Inflammatory macrophage treated with lipopolysaccharide for 4 hours (primary cell): ENCODE data around the gene ADGRL3.

Experiments used
- DNase-seq: peaks from one replicate; pipeline ENCODE4 v3.0.0-alpha.2; 2020

The ADGRL3 gene

DNA sequence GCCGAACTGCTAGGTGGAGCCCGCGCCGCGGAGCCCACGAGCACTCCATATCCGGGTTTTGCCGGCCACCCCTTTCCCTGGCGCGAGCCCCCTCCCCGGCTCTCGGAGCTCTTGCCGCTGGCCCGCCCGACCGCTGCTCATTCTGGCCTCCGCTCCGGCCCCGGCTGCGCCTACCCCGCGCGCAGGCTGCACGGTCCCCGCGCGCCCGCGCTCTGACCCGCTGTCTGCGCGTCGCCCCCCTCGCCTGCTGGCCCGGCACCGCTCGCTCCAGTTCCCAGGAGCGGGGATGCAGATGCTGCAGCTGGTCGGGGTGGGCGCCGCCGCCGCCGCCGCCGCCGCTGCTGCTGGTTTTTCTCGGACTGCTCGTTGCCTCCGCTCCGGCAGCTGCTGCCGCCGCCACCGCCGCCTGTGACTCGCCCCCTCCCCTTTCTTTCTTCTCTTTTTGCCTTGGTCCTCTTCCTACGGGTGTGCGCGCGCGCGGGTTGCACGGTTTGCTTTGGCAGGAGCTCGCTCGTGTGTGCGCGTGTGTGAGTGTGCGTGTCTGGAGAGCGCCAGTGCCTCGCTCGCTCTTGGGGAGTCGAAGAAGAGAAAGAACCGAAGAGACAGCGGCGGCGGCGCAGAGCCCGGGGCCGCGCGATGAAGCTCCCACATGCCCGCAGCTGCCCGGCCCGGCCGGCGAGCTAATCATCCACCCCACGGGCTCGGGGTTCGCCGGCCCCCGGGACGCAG is at the start of gene ADGRL3:
TSS of gene ADGRL3 (plus strand) at position 140 of the 729 bp plus-strand sequence.
- DNase-seq = no peak

DNA sequence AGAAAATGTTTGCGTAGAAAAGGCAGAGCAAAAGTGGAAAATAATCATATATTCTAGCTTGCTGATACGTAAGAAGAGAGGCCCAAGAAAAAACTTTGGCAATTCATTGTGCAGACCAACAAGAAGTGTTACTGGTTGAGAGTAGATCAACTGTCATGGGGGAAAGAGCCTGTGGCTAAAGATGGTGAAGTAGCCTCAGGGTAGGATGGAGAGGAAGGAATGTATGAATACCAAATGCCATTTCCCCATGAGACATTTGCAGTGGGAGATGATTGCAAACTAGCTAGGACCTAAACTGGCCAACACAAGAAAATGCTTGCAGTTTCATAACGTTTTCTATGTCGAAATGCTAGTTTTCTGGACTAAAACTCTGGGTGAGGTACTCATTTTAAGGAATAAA is 47.7 kb upstream of the ADGRL3 start:
- no peak for DNase-seq

DNA sequence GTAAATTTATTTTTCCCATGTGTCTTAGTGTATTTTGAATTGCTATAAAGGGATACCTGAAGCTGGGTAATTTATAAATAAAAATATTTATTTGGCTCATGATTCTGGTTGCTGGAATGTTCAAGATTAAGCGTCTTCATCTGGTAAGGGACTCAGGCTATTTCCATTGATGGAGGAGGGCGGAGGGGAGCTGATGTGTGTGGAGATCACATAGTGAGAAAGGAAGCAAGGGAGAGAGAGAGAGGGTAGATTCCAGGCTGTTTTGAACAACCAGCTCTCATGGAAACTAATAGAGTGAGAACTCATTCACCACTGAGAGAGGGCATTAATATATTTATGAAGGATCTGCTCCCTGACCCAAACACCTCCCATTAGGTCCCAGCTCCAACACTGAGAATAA is 39.6 kb upstream of the ADGRL3 start:
- DNase-seq = no peak

DNA sequence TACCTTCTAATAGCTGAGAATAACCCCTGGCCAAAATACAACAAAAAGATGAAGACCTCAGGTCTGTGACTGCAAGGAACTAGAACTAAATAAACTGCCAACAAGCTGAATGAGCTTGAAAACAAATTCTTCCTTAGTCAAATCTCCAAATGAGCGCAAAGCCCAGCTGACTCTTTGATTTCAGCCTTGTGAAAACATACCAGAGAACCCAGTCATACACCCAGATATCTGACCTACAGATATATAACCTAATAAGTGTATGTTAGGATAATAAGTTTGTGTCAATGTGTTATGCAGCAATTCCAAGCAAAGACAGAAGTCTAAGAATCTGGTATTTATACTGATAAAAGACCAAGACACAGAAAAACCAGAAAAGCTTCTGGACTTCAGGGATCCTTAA is 38.0 kb upstream of the ADGRL3 start:
- DNase-seq = no peak

DNA sequence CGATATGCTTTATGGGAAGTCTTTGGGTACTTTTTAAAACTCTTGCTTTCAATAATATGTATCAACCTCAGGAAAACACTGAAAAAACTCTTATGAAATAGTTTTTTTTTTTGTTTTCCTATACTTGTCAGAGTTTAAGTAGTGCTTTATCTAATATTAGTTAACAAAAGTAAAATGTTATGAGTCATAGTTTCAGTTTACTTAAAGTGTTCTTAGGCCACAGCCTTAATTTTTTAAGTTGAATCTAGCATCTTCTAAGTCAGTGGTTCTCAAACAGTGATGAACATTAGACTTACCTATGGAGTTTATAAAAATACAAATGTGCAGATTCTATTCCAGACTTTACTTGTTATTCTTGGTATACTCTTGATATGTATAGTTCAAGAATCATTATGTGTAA is 26.3 kb upstream of the ADGRL3 start:
- no peak for DNase-seq

DNA sequence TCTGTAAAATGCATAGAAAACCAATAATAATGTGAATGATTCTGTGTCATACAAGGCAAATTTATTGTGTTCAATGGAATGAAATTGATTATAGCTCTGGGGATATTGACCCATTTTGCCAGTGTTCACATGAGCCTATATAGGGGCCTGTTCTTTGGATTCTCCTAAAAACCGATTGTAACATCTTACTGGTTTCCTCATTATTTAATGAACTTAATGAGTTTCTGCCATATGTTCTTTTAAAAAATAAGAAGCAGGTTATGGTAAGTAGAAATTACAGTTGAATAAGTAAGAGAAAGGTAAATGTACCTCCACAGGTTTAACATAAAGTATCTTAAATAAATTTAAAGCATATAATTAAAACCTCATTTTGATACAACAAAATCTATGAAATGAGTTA is 24.6 kb upstream of the ADGRL3 start:
- DNase-seq = no peak

DNA sequence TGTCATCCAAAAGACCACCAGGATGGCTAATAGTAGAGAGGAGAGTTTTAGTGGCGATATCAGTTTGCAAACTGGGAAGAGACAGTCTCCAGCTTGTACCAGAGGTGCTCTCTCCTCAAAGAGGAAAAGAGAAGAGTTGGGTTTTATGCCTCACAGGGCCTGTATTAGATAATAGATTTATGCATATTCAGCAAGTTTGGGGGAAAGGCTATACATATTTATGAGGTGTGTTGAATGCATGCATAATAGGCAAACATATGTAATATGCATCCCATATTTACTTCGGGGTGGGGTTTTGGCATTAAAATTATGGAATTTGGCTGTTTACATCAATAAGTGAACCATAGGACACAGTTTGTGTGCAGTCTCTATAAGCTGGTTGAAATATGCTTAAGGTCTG is 22.8 kb upstream of the ADGRL3 start:
- no peak for DNase-seq

DNA sequence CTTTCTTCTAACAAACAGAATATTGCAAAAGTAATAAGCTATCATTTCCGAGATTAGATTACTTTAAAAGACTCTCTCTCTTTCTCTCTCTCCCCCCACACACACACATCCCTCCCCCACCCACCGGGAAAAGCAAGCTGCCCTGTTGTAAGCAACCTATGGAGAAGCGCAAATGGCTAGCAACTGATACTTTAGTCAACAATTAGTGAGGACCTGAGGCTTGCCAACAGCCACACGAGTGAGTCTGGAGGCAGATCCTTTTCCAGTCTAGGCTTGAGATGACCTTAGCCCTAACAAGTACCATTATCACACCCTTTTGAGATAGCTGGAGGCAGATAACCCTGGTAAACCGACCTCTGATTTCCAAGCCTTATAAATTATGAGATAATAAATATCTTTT is 19.7 kb upstream of the ADGRL3 start:
- no peak for DNase-seq

DNA sequence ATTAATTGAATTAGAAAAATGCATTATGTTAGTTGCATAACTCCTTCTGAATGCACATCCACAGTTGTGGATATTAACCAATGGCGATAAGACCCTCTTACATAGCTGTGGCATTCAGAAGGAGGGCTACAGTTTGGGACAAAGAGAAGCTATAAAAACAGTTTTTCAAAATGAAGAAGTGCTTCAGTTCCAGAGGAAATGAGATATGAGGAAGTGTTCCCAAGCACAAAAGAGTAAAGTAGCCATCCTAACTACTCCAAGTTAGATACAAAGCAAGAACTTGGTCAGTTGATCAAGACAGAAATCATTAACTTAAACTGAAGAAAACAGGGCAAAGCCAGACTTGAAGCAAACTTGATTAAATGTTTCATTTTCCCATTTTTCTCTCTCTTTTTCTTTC is 17.2 kb upstream of the ADGRL3 start:
- DNase-seq = peak; percentile 3

DNA sequence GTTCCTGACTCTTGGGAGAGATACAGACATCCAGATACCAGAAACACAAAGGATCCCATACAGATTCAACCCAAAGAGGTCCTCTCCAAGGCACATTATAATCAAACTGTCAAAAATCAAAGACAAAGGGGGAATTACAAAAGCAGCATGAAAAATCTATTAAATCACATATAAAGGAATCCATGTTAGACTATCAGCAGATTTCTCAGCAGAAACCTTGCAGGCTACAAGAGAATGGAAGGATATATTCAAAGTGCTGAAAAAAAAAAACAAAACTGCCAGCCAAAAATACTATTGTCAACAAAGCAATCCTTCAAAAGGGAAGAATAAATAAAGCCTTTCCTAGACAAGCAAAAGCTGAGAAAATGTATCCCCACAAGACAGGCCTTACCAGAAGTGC is 14.8 kb upstream of the ADGRL3 start:
- no peak for DNase-seq

DNA sequence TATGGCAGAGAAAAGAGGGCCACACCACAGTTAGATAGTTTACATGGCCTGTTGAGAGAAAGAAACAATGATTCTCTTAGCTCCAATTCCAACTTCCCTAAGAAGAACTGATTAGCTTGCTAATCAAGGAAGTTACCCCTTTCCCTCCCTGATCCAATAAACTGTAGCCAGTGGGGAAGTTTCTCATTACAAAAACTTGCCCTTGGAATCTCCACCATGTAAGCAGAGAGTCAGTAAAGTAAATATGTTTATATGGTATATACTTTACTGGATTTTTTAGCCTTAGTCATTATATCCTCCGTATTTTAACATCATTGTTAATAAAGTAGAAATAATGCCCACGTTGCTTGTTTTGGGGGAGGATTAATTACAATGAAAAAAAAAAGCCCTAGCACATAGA is 7.7 kb upstream of the ADGRL3 start:
- DNase-seq = no peak

DNA sequence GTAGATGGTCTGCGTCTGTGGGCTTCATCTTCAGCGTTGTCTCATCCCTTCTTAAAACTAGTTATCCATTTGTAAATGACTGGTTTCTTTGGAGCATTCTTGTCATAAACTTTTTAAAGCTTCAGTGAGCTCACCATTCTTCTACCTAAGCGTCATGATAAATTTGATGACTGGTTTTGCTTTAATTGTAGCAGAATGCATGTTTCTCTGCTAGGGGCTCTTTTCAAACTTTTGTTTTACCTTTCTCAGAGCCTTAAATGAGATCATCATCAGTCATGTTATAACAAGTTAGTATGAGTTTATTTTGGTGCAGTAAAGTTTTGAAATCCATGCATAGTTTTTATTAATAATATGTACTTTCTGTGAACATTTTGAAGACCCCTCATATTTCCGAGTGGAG is 6.3 kb upstream of the ADGRL3 start:
- DNase-seq = no peak

DNA sequence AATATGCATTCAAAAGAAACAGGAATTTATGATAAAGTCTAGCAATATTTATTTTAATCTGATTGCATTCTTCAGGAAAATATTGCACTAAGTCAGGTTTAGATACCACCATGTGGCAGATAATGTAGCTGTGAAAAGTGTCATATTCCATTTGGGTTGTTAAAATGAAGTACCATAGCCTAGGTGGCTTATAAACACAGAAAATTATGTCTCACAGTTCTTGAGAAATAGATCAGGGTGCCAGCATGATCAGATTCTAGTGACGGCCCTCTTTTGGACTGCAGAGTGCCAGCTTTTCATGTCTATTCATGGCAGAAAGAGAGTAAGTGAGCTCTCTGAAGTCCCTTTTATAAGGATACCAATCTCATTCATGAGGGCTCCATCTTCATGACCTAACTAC is 5.6 kb upstream of the ADGRL3 start:
- no peak for DNase-seq

DNA sequence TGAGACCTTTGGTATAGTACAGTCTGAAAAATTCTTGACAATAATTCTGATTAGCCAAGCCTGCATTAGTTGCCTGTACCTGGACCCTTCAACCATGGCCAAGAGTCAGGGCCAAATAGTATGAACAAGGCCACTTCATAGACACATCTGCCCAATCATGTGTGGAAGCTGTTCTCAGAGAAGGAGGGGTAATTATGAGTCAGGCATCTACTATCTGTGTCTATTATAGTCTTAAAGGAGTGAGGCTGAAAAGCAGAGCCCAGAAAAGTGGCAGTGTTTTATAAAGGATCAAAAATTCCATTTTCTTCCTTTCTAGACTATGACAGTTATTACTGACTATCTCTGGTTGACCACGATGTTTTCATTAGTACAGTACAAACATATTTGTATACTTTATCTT is 5.0 kb upstream of the ADGRL3 start:
- no peak for DNase-seq

DNA sequence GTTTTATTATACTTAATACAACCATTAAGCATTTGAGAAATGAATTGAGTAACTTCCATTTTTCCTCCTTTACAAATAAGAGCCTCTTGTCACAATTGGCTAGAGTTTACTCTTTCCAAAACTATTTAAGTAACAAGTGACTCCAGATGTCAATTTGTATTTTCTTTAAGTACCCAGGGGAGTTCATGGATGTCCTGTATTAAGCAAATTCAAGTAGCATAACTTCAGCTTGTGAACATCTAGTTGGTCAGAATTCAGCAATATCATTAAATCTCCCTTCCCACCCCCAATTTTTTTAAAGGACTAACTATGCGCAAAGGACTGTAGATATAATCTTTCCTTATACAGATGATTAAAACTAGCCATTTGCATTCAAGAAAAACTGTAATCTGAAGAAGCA is 1.4 kb upstream of the ADGRL3 start:
- no peak for DNase-seq

DNA sequence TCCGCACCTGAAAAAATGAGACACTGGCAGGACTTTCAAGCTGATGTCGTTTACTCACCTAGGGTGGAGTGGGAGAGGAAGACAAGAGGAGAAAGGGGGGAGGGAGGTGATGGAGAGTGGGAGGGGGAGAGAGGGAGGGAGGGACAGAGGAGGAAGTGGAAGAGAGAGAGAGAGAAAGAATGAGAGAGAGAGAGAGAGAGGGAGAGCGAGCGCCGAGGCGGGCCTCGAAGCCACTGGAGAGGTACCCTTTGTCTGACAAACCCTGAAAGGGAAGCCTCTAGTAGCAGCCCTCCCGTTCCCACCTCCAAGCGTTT is 296 bp upstream of the ADGRL3 start:
- DNase-seq = no peak

DNA sequence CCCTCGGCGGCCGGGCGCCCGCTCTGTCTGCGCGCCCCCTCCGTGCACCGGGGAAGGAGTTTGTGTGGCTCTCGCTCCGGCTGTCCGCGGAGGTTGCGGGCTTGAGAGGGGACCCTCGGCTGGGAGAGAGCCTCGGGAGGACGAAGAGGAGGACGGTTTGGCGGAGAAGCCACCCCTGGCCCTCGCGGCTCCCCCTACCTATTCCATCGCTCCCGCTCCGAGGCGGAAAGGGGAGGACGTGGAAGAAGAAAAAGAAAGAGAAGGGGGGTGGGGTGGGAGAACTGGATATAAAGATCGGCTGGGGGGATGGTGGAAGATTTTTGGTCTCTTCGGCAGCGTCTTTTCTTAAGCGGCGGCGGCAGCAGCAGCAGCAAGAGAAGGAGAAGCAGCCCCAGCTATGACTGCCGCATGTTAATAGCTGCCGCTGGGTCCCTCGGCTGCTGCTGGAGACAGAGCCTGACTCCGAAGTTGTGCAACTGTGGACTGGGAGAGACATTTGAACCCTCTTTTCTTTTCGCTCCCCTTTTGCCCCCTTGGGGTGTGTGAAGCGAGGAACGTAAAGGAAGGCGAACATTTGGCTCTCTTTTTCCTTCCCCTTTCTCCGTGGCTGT is 895 bp downstream of the ADGRL3 start:
- no peak for DNase-seq

DNA sequence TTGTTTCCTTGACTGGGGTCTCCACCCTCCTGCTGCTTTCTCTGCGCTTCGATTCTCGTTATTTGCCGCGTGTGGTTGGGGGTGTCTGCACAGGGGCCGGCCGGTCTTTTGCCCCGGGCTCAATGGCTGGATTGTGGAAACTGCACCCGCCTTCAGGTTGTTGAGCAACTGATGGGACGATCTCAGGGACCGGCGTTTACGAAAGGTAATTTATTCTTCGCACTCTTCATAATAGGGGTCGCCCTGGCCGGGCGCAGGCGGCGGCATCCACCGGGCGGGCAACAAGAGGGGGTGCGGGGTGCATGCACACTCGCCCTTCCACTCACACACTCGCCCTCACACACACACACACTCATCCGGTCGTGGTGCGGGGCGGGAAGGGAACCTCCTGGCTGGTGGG is 1.4 kb downstream of the ADGRL3 start:
- no peak for DNase-seq

DNA sequence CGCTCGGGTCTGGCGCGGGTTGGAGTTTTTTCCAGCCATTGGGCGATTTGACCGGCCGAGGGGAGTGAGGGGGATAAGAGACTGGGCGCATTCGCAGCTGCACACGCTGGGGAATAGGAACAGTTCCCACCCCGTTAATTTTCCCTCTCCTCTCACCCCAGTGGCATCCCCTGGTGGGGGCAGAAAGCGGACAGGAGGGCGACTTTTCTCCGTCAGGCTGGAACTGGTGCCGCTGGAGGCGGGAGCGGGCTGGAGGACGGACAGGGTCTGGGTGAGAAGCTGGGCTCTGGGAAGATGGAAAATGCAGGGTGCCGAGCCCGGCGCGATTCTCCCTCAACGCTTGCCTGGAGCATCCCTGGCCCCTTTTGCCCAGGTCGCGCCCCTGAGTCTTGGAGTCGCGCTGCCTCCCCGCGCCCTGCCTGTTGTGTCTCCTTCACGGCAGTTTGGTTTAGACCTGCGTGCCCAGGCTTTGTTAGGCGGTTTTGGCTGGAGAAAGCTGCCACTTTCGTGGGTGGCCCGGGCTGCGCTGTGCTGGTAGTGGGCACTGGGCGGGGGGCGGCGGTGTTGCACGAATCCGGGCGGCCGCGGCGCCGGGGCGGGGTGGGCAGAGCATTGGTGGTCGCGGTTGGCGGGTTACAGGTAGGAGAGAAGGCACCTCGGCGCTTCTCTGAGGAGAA is 2.0 kb downstream of the ADGRL3 start:
- no peak for DNase-seq

DNA sequence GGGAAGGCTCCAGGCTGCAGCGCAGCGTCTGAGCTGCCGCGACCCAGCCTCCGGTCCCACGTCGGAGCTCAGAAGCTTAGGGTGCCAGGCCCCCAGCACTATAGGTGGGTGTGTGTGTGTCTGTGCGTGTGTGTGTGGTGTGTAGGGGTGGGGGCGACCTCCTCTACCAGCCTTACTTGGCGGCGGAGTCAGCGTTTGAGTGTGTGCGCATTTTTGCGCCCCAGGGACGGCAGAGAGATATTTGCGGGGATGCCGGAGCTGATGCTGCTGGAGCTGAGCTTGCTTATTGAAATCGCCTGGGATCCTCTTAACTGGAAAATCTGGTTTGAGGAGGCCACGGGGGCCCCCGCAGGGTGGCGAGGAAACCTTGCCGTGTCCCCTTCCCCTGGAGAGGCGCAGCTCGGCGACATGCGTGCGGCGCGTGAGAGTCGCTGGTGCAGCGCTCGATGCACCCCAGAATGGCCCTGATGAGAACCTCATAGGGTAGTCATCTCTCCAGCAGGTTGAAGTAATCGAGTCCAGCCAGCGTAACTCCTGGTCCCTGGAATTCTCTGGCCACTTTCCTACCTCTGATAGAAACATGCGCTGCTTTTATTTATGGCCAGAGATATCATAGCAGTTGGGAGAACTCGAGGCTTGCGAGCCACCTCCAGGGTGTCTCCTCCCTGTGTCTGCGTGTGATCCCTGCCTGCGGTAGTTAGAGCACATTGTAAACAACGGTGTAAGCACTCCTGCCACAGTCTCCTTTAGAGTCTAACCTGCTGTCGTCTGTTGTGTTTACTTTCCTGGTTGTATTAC is 2.7 kb downstream of the ADGRL3 start:
- no peak for DNase-seq

DNA sequence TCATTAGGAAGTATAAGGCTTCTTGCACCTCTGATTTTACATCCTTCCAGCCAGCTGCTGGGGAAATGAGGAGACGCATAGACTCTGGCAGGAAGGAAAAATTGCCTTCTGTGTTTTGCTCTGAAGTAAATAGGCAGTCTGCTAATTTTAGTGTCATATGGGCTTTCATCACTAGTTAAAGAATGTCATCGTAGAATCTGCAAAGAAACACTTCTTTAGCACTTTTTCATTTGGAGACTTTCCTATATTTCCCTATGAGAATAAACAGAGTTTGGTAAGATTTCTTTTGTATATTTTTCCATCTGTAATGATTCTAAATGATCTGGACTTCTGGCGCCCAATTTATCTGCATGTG is 3.3 kb downstream of the ADGRL3 start:
- no peak for DNase-seq

DNA sequence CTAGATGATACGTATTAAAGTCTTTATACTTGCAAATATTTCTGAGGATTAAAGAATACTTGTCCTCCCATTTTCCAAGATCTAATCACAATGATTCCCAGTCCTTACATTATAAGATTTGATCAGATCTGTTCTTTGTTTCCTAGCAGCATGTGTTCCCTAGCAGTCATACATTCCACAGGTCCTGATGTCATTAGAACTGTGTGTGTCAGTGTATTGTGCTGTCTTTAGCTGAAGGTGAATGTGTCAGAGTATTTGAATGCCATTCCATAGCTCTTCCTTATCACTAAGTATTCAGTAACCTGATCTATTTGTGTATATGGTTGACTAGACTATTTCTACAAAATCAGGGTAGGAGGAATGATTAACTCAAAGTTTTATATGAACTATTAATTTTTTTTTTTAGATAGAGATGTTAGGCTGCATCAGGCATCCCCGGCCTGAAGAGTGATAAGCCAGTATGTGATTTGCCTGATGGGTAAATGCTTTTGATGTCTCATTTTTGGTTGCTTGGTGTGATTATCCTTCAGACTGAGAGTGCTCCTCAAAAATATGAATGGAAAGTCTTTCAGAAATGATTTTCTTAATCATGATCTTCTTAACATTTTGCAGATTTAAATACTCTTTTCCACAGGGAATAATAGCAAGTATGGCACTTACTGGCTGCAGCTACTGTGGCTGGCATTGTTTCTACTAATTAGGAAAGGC is 4.4 kb downstream of the ADGRL3 start:
- no peak for DNase-seq

DNA sequence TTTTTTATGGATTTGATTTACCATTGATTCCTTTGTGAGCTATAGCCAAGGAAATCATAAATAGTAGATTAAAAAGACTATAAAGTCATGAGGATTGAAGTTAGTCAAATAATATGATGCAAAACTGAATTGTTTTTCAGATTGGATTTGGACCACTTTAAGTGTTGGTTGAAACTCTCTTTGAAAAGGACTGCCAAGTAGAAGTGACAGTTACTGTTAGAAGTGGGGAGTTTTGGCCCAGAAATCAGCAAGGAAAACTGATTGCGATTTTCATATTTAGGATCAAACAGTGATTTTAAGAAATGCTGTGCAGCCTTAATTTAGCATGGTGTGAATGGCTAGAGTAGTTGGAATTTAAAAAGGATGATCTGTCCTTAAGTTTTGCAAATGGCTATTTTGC is 4.9 kb downstream of the ADGRL3 start:
- DNase-seq = no peak
